Osteoblast (primary cell): ENCODE data around the gene FMNL1. TPM values are rescaled to one million over a fixed set of nuclear protein-coding genes. Genes with fewer than 3 reads are reported as not detected.

Experiments used
- DNase-seq: peaks from one replicate; pipeline ENCODE4 v3.0.0; 2011; ENCODE audit warnings: low spot score, mixed read lengths; ENCODE audit not compliant: insufficient read length; ENCODE audit errors: missing footprints
- H2AFZ ChIP-seq: 2 replicates; pipeline ENCODE4 v1.6.0; 2011; ENCODE audit warnings: mild to moderate bottlenecking, low read length
- H3K27ac ChIP-seq: 2 replicates; pipeline ENCODE4 v1.5.1; 2011; ENCODE audit warnings: mild to moderate bottlenecking, low read depth, low read length, moderate library complexity
- H3K27me3 ChIP-seq: 2 replicates; pipeline ENCODE4 v1.6.0; 2012; ENCODE audit warnings: mild to moderate bottlenecking, control low read depth, inconsistent platforms, low read length, moderate library complexity; ENCODE audit not compliant: insufficient read depth
- H3K36me3 ChIP-seq: 2 replicates; pipeline ENCODE4 v1.5.1; 2011; ENCODE audit warnings: mild to moderate bottlenecking, low read length, control low read depth, moderate library complexity; ENCODE audit not compliant: insufficient read depth
- H3K4me1 ChIP-seq: 2 replicates; pipeline ENCODE4 v1.5.1; 2011; ENCODE audit warnings: mild to moderate bottlenecking, low read length, control low read depth, moderate library complexity; ENCODE audit not compliant: insufficient read depth
- H3K4me2 ChIP-seq: 2 replicates; pipeline ENCODE4 v1.6.0; 2011; ENCODE audit warnings: mild to moderate bottlenecking, low read length; ENCODE audit not compliant: insufficient read depth
- H3K4me3 ChIP-seq: fragments of 200-600 bp; sonication (generic); 3 replicates; pipeline ENCODE4 v1.5.1; 2012; ENCODE audit warnings: mild to moderate bottlenecking, low read length, inconsistent platforms; ENCODE audit not compliant: insufficient read depth
- H3K79me2 ChIP-seq: 2 replicates; pipeline ENCODE4 v1.6.0; 2012; ENCODE audit warnings: mild to moderate bottlenecking, low read length, control low read depth, inconsistent platforms; ENCODE audit not compliant: insufficient read depth
- H3K9me3 ChIP-seq: 2 replicates; pipeline ENCODE4 v1.5.1; 2011; ENCODE audit warnings: low read depth, low read length, control low read depth
- H4K20me1 ChIP-seq: 2 replicates; pipeline ENCODE4 v1.6.0; 2012; ENCODE audit warnings: mild to moderate bottlenecking, low read length, control low read depth; ENCODE audit not compliant: insufficient read depth
- total RNA-seq: library from RNA; depleted of rRNA; stranded (reverse); fragments of >200 nt; gene quantifications from 2 replicates; pipeline ENCODE4 v1.2.3, GENCODE V29; 2012
- TF ChIP-seq, protein P1 (sequence below): IDR thresholded peaks from 2 replicates; pipeline ENCODE4 v1.5.1; 2011; ENCODE audit warnings: mild to moderate bottlenecking, low read depth, low read length, moderate library complexity; ENCODE audit errors: extremely low read depth

The FMNL1 gene
- total RNA-seq, 1 donor: 3.6 TPM

DNA sequence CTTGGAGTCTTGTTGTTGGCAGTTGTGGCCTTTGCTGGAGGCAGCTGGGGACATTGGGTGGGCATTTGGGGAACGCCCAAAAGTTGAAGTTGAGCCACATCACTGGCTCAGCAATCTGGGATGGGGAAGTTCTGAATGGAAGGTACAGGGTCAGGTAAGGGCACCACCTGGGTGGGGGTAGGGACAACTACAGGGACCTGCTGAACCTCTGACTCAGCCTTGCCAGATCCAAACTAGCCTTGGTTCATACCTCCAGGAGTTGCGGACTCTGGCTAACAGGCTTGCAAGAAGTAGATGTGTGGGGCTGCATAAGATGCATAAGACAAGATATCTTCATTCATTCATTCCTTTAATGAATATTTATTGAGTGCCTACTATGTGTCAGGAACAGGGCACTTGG, 16.0 kb downstream of the FMNL1 start:
- Histone ChIP-seq H3K27ac (no peak overlapping the region), H2AFZ (no peak overlapping the region), H3K79me2 (no peaks in the 10 kb centered on the region), H4K20me1 (no peaks in the 10 kb centered on the region), H3K9me3 (no peaks in the 10 kb centered on the region), H3K4me2 (no peak overlapping the region), H3K27me3 (peaks cover 11% of the 10 kb centered on the region), H3K36me3 (no peaks in the 10 kb centered on the region), H3K4me1 (peaks cover 21% of the 10 kb centered on the region), H3K4me3 (no peak overlapping the region)
- TF ChIP-seq, protein P1, sequence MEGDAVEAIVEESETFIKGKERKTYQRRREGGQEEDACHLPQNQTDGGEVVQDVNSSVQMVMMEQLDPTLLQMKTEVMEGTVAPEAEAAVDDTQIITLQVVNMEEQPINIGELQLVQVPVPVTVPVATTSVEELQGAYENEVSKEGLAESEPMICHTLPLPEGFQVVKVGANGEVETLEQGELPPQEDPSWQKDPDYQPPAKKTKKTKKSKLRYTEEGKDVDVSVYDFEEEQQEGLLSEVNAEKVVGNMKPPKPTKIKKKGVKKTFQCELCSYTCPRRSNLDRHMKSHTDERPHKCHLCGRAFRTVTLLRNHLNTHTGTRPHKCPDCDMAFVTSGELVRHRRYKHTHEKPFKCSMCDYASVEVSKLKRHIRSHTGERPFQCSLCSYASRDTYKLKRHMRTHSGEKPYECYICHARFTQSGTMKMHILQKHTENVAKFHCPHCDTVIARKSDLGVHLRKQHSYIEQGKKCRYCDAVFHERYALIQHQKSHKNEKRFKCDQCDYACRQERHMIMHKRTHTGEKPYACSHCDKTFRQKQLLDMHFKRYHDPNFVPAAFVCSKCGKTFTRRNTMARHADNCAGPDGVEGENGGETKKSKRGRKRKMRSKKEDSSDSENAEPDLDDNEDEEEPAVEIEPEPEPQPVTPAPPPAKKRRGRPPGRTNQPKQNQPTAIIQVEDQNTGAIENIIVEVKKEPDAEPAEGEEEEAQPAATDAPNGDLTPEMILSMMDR: no peak
- DNase-seq: no peak

DNA sequence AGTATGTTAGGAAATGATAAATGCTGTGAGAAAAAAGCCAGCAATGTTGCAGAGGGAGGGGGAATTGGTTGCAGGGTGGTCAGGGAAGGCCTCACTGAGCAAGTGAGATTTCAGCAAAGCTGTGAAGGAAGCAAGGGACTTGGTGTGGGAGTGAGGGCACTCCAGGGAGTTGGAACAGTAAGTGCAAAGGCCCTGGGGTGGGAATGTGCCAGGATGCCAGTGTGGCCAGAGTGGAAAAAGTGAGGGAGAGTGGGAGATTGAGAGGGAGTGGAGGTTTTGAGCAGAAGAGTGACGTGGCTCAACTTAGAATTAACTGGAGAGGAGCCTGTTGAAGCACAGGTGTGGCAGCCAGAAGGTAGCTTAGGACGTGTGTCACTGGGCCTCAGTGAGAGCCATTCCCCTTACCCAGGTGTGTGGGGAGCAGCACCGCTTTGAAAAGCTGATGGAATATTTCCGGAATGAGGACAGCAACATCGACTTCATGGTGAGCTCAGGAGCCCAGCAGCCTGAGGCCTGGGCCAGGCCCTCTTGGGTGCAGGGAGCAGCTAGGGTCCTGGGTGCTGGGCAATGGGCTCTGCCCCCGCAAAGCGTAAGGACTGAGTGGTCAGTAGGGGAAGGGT, 16.6 kb downstream of the FMNL1 start:
- Histone ChIP-seq H3K79me2 (no peaks in the 10 kb centered on the region), H4K20me1 (no peaks in the 10 kb centered on the region), H3K9me3 (no peaks in the 10 kb centered on the region), H3K4me3 (no peak overlapping the region), H3K36me3 (no peaks in the 10 kb centered on the region), H3K27me3 (peaks cover 14% of the 10 kb centered on the region), H2AFZ (no peak overlapping the region), H3K4me1 (peaks cover 21% of the 10 kb centered on the region), H3K4me2 (no peak overlapping the region), H3K27ac (no peak overlapping the region)
- DNase-seq: no peak
- TF ChIP-seq, protein P1: no peak

- H3K27me3 ChIP-seq: peaks cover 14% of the 10 kb centered on the region
- H3K79me2 ChIP-seq: no peaks in the 10 kb centered on the region
- no peaks in the 10 kb centered on the region for H3K9me3 ChIP-seq
- TF ChIP-seq, protein P1: no peak
- H4K20me1 ChIP-seq: no peaks in the 10 kb centered on the region
- H3K4me1 ChIP-seq: peaks cover 16% of the 10 kb centered on the region
- DNase-seq: no peak
- no peak overlapping the region for H2AFZ ChIP-seq
- no peak overlapping the region for H3K4me2 ChIP-seq
- H3K4me3 ChIP-seq: no peak overlapping the region
- H3K27ac ChIP-seq: peak overlapping the region; percentile 33
- no peaks in the 10 kb centered on the region for H3K36me3 ChIP-seq
These were observed 19.2 kb downstream of the FMNL1 start for GRCh38 chr17:45240905-45241327.

- H3K4me3 ChIP-seq: no peak overlapping the region
- no peaks in the 10 kb centered on the region for H3K36me3 ChIP-seq
- H3K4me1 ChIP-seq: peaks cover 16% of the 10 kb centered on the region
- no peak overlapping the region for H3K27ac ChIP-seq
- no peaks in the 10 kb centered on the region for H3K9me3 ChIP-seq
- TF ChIP-seq, protein P1: no peak
- no peak overlapping the region for H2AFZ ChIP-seq
- DNase-seq: no peak
- H4K20me1 ChIP-seq: no peaks in the 10 kb centered on the region
- no peak overlapping the region for H3K4me2 ChIP-seq
- H3K27me3 ChIP-seq: peaks cover 20% of the 10 kb centered on the region
- no peaks in the 10 kb centered on the region for H3K79me2 ChIP-seq
These were observed 19.8 kb downstream of the FMNL1 start for GRCh38 chr17:45241328-45242028.
